ENCODE data around the gene OSBPL1A. TPM values are rescaled to one million over a fixed set of nuclear protein-coding genes. Genes with fewer than 3 reads are reported as not detected.

OSBPL1A gene
- total RNA-seq, 6 experiments from 2014 or later, result 6.2 to 16.3 (median 13.7) TPM

GRCh38 chr18:24187049-24187448, 210.6 kb downstream of the OSBPL1A start:
- Mint-ChIP-seq H3K36me3 (ENCODE audit: low read depth) (no peaks in the 10 kb centered on the region), H3K27ac (no peak overlapping the region), H3K9me3 (no peaks in the 10 kb centered on the region), H3K4me3 (no peak overlapping the region), H3K4me1 (ENCODE audit: low read depth) (peaks cover 15% of the 10 kb centered on the region), H3K27me3 (ENCODE audit: insufficient read depth) (no peaks in the 10 kb centered on the region)
- no peak for TF ChIP-seq CTCF (IDR thresholded peaks at IDR 0.05)
- no peak for DNase-seq

- Mint-ChIP-seq H3K4me3 (no peak overlapping the region), H3K36me3 (ENCODE audit: low read depth) (no peaks in the 10 kb centered on the region), H3K4me1 (ENCODE audit: low read depth) (peaks cover 19% of the 10 kb centered on the region), H3K27ac (peak overlapping the region; percentile 29; the same call in 1 of the 2 replicates), H3K9me3 (no peaks in the 10 kb centered on the region), H3K27me3 (ENCODE audit: insufficient read depth) (no peaks in the 10 kb centered on the region)
- DNase-seq, result no peak
- no peak for TF ChIP-seq CTCF (IDR thresholded peaks at IDR 0.05)
Observed at GRCh38 chr18:24185805-24186204, 211.8 kb downstream of the OSBPL1A start.

- no peak for DNase-seq
- Mint-ChIP-seq H3K9me3 (no peaks in the 10 kb centered on the region), H3K4me1 (ENCODE audit: low read depth) (peaks cover 16% of the 10 kb centered on the region), H3K4me3 (no peak overlapping the region), H3K27ac (no peak overlapping the region), H3K36me3 (ENCODE audit: low read depth) (no peaks in the 10 kb centered on the region), H3K27me3 (ENCODE audit: insufficient read depth) (no peaks in the 10 kb centered on the region; the same call in 1 of the 2 replicates)
- TF ChIP-seq CTCF (IDR thresholded peaks at IDR 0.05), result no peak
Observed at GRCh38 chr18:24181806-24182205, 215.8 kb downstream of the OSBPL1A start.

GRCh38 chr18:24180048-24180447, 217.6 kb downstream of the OSBPL1A start:
- Mint-ChIP-seq H3K36me3 (ENCODE audit: low read depth) (no peaks in the 10 kb centered on the region), H3K9me3 (no peaks in the 10 kb centered on the region), H3K4me1 (ENCODE audit: low read depth) (peaks cover 15% of the 10 kb centered on the region), H3K27ac (no peak overlapping the region), H3K27me3 (ENCODE audit: insufficient read depth) (no peaks in the 10 kb centered on the region; the same call in 1 of the 2 replicates), H3K4me3 (no peak overlapping the region)
- TF ChIP-seq CTCF (IDR thresholded peaks at IDR 0.05), result no peak
- no peak for DNase-seq

GRCh38 chr18:24177499-24178133, 220.0 kb downstream of the OSBPL1A start:
- H3K36me3 Mint-ChIP-seq (ENCODE audit: low read depth), result no peaks in the 10 kb centered on the region
- no peaks in the 10 kb centered on the region for H3K9me3 Mint-ChIP-seq
- DNase-seq, result no peak
- no peak for TF ChIP-seq CTCF (IDR thresholded peaks at IDR 0.05)
- H3K27ac Mint-ChIP-seq, result no peak overlapping the region
- H3K4me3 Mint-ChIP-seq, result no peak overlapping the region
- no peaks in the 10 kb centered on the region; the same call in 1 of the 2 replicates for H3K27me3 Mint-ChIP-seq (ENCODE audit: insufficient read depth)
- H3K4me1 Mint-ChIP-seq (ENCODE audit: low read depth), result peaks cover 10% of the 10 kb centered on the region

All from HFFc6 (cell line).